Fibroblast of peridontal ligament (primary cell): Measurements from ENCODE around the gene ERCC6.

Experiments used
- DNase-seq: peaks from one replicate; pipeline ENCODE4 v3.0.0-alpha.2; 2010; ENCODE audit errors: extremely low read depth

ERCC6 gene

DNA sequence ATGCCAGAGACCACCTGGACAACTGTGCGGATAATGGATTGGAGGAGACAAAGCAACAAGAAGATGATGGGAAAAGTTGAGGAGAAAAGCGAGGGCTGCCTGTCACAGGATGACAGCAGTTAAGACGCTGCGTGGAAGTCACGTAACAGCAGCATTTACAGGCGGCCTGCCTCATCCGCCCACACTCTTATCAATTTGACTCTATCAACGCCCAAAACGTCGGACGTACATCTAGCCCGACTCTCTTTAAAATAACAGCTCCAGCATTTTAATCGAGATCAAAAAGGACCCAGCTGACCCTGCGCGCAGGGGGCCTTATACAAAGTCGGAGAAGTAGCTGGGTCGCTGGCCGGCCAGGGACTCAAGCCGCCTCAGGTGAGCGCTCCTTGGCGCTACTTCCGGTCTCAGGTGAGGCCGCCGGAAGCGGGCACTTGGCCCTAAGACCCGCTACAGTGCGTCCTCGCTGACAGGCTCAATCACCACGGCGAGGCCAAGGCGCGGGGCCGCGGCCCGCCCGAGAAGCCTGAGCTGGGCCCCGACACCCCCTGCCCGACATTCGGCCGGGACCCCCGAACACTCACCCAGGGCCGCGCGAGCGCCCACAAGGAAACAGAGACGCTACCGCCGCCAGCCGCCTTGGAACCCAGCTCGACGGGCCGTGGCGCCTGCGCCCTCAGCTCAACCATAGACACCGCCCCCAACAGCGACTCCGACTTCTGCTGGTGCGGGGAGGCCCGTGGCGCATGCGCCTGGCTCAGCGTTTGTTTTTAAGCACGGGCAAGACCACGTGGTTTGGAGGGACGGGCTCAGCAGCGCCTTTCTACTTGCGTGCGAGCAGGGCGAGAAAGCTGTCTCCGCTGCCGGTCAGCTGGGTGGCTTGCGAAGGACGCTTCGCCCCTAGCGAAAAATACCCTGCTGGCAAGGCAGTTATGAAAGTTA, at the start of gene ERCC6:
TSS of gene ERCC6 (minus strand) at position 741 of the 939 bp plus-strand sequence.
- DNase-seq = peak; percentile 96

DNA sequence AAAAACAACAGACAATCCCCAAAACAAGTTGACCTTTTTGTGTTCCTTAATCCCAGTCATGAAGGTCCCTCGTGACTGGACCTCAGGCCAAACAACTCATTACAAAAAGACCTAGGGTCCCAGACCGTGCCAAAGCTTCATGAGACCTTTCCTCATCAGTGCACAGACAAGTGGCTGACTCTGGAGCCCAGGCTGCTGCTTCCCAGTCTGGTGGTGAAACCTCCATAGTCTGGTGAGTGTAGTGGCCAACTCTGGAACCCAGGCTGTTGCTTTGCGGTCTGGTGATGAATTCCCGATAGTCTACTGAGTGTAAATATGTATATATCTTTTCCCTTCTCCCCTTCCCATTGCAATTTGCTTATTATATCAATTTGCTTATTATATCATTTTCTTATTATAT, 49.1 kb upstream of the ERCC6 start:
- DNase-seq = no peak

DNA sequence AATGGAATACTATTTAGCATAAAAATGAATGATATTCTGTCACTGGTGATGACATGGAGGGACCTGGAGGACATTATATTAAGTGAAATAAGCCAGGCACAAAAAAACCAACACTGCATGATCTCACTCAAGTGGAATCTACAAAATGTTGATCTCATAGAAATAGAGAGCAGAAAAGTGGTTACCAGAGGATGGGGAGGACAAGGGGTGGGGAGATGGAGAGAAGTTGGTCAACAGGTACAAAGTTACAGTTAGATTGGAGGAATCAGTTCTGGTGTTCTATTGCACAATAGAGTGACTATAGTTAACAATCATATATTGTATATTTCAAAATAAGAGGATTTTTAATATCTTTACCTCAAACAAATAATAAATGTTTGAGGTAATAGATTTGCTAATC, 46.5 kb upstream of the ERCC6 start:
- DNase-seq = no peak

DNA sequence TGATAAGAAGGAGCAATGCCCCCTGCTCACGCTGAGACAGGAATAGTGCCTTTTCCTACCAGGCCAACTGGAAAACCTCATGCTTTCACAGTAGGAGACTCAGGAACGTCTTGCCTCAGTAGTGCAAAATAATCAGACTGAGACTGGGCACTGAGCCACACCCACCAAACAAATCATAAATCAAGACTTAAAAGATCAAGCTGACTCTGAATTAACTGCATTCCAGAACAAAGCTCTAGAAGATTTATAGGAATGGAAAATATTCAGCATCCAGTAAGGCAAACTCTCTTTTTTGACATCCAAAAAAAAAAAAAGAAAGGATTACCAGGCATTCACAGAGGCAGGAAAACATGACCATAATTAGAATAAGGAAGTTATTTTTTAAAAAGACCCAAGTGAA, 40.7 kb upstream of the ERCC6 start:
- DNase-seq = peak; percentile 33

DNA sequence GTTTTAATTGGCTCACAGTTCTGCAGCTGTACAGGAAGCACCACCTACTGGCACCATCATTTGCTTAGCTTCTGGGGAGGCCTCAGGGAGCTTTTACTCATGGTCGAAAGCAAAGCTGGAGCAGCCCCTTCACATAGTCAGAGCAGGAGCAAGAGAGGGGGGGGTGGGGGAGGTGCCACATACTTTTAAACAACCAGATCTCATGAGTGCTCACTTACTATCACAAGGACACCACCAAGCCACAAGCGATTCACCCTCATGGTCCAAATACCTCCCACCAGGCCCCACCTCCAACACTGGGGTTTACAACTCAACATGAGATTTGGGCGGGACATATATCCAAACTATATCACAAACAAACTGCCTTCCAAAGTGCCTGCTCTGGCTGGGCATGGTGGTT, 39.5 kb upstream of the ERCC6 start:
- no peak for DNase-seq

DNA sequence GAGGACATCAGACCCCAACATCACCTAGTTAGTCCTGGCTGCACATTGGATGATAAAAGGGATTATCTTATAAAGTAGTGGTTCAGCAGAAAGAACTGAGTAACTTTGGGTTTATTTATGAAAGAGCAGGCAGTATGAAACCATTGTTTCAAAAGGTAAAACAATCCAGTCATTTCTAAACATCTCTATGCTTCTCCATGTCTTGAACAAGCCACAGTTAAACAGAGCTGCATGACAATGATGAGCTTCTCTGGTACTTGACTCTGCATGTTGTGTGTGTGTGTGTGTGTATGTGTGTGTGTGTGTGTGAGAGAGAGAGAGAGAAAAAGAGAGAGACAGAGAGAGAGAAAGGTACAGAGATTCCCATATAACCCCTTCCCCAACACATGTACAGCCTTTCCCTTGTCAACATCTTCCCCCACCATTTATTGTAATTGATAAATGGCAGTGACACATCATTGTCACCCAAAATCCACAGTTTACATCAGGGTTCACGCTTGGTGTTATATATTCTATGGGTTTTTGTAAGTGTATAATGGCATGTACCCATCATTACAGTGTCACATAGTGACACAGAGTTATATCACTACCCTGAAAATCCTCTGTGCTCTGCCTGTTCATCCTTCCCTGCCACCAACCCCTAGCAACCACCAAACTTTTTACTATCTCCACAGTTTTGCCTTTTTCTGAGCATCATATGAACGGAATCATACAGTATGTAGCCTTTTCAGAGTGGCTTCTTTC, 38.4 kb upstream of the ERCC6 start:
- DNase-seq = no peak

DNA sequence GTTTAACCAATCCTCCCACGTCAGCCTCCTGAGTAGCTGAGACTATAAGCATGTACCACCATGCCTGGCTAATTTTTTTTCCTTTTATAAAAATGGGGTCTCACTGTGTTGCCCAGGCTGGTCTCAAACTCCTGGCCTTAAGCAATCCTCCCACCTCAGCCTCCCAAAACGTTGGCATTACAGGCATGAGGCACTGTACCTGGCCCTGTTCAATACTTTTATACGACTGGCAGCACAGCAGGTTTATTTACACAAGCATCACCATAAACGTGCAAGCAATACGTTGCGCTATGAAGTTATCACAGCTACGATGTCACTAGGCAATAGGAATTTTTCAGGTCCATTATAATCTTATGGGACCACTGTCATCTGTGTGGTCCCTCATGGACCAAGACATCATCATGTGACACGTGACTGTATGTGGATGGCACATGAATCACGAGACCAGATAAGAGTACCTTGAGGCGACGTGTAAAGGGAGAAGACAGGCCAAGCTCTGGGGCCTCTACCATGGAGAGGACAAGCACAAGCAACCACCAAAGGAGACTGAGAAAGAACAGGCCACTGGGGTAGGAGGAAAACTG, 36.7 kb upstream of the ERCC6 start:
- DNase-seq = no peak

DNA sequence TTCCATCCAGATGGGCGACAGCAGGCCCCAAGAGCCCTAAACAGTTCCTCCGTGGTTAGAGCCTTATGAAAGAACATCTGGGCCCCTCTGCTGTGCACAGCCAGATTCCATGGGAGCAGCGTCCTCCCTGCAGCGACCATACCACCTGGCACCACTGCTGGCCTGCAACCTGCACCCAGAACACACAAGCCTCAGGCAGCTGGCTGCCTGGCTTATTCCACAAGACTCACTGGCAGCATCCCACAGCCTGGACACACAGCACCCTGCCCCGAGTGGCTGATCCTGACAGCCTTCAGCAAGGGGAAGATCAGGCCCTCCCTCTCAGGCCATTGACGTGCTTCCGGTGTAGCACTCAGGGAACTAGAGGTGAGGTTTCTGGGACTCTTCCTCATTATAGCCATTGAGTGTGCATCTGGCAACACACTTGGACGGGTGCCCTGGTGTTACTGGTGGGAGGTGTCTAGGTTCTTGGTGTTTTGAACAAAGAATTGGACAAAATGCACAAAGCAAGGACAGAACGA, 33.7 kb upstream of the ERCC6 start:
- no peak for DNase-seq

DNA sequence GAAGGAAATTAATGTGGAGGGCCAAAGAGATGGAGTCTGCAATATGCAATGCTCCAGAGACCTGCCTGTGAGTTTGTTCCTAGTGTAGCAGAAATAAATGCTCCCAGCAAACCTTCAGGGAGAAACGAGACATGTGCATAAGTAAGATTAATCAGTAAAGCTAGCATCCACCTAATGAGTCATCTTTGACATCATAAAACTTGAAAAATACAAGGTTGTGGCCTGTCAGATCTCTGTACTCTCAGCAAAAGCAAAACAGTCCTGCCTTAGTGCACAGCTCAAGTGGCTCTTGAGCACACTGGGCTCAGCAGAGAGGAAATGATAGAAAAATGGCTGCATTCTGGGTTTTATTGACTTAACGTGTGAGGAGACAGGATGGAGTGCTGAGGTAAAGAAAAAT, 32.5 kb upstream of the ERCC6 start:
- no peak for DNase-seq

DNA sequence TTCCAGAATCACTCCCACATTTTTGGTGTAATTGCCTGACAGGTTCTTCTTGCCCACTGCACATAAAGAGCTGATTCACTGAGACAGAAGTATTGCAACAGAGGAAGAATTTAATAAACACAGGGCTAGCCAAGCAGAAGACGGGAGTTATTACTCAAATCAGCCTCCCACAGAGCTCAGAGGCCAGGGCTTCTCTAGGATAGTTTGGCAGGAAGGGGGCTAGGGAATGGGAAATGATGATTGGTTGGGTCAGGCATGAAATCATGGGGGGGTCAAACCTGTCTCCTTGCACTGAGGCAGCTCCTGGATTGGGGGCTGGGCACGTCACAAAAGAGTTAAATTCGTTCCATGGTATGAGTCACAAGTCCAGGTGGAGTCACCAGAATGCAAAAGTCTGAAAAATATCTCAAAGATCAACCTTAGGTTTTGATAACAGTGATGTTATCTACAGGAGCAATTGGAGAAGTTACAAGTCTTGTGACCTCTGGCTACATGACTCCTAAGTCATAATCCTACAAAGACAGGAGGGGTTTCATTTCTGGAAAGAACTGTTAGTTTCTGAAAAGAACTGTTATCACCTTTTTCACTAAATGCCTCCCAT, 30.2 kb upstream of the ERCC6 start:
- peak; percentile 81 for DNase-seq

DNA sequence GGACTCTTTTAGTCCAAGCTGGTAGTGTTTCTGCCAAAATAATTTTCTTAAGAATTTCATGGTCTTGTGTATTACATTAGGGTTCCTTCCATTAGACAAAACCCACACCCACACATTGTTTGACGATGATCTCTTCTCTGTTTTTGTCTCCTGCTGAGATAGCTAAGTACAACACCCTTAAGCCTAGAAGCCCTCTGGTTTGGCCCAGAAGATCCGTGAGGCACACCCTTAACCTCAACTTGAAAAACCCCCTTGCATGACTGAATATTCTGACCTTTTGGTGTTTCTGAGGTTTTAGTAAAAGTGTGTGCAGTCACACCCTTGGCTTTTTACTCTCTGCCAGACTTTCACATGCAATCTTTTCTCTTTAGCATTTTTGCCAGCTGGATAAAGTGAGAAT, 29.3 kb upstream of the ERCC6 start:
- DNase-seq = peak; percentile 86

DNA sequence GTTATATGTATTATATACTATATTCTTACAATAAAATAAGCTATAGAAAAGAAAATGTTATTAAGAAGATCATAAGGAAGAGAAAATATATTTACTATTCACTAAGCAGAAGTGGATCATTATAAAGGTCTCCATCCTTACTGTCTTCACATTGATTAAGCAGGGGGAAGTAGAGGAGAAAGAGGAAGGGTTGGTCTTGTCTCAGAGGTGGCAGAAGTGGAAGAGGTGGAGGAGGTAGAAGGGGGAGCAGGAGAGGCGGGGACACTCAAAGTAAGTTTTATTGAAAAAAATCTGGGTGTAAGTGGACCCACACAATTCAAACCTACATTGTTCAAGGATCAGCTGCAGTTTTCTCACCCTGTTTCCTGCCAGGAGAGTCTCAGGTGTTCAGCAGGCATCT, 28.9 kb upstream of the ERCC6 start:
- no peak for DNase-seq

DNA sequence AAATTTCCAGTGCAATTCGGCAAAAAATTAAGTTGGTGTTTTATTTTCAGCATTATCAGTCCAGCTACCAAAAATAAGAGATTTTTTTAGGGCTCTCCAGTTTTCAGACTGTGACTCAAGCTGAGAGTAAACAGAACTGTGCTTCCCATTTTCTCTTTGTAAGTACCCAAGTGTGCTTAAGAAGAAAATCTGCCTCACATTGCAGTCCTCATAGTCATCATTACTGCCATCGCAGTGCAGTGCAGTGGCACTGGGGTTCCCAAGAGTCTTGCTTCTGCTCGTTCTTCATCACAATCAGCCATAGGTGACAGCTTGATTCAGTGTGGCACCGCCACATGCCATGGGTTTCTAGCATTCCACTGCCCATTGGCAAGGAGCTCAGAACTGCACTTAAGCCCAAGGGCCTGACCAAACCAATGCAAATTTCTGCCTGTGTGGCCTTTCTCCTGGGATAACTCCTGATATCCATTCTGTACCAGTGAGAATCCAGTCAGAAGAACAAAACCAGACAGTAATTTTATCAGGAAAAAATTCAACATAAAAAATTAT, 25.6 kb upstream of the ERCC6 start:
- peak; percentile 42 for DNase-seq

DNA sequence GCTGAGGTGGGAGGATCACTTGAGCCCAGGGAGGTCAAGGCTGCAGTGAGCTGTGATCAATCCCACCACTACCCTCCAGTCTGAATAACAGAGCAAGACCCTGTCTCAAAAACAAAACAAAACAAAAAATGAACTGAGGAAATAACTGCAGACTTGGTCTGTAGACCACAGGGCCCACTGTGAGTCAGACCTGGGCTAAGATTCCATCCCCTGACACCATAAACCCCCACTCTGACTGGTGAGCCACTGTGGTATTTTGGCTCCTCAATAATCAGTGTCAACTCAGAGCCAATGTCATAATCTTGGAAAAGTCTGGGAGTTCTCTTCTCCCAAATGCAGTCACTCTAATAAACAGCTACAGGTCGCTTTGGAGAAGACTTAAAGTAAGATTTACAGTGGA, 24.0 kb upstream of the ERCC6 start:
- DNase-seq = peak; percentile 49

DNA sequence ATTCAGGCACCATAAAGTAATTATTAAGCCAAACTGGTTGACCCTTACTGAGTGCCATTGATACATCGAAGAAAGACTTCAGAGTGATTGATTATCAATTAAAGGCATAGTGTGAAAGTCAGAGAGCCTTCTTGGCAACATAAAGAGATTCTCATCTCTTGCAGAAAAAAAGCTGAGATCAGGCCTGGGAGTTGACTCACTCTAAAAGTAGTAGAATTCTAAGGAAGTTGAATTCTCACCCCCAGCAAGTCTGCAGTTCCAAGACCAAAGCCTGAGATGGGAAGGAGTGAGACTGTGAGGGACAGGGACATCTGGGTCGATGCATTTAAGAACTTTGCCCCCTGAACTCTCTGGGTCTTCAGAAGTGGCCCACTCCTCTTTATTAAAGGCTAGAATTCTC, 21.6 kb upstream of the ERCC6 start:
- DNase-seq = no peak

DNA sequence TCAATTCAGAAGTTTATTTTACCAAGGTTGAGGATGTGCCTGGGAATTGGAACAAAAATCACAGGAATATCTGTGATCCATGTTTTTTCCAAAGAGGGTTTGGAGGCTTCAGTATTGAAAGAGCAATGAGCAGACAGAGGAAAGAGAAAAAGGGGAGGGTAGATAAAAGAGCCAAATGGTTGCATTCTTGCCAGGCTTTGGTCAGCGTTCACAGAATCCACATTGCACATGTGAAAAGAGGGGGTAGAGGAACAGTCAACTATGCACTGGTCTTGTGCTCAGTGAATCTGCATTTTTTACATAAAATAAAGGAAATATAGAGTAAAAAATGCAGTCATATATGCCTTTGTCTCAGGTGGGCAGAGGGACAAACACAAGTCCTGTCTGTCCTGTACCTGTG, 20.6 kb upstream of the ERCC6 start:
- DNase-seq = peak; percentile 56

DNA sequence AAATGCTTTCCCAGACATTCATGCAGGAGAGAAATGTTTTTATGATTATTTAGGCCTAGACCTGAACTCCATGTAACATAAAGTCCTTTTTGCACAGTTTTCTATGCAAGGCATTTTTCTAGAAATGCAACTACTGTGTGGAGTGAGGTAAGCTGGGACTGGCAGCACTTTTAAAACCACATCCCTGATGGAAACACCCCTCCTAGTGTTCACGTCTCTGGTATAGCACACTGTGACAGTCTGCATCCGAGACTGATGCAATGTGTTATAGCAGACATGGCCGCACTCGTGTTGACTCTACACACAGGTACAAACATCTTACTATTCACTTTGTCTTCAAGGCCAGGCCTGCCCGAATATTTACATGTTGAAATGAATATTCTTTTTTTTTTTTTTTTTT, 19.3 kb upstream of the ERCC6 start:
- no peak for DNase-seq

DNA sequence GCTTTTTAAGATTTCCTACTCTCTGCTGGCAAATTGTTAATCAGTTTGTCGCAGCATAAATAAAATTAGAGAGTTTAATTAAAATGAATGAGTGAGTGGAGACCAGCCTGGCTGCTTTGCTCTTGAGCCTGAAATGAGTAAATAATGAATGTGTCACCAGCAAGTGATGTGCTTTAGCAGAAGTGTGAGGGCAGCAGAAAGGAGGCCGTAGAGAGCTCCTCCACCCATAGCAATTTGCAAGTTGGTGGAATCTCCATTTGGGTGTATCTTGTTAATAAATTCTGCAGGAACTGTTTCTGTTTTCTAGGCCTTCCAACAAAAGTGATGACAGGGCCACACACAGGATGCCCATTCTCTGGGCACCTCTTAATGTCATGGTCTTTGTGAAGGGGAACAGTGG, 18.8 kb upstream of the ERCC6 start:
- DNase-seq = no peak

DNA sequence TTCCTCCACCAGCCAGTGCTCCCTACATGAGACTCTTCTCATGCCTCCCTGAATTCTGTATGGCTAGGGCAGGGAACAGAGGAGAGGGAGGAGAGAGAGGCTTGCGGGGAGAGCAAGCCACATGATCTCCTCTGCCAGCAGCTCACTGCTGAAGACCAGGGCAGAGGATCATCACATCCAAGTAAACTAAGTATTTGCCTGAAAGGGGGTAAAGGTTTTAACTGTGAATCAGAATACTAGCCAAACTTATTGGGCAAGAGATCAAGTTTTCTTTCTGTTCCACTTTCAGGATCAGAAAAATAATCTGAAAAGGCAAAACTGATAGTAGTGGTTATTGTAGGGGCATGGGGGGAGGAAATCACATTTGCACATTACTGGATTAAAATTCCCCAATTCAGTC, 17.8 kb upstream of the ERCC6 start:
- DNase-seq = peak; percentile 38

DNA sequence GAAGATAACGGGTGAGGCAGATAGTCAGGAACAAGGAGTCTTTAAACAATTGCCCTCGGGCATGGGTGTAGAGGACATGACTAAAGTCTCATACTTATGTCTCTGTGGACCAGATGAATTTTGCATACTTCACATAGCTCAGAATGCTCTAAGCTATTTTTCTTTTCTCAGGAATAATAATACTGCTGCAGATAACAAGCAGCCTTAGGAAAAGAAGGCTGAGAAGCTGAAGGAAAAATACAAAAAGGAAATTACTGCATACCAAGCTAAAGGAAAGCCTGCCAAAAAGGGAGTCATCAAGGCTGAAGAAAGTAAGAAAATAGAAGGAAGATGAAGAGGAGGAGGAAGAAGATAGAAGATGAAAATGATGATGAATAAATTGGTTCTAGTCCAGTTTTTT, 13.4 kb upstream of the ERCC6 start:
- DNase-seq = peak; percentile 60

DNA sequence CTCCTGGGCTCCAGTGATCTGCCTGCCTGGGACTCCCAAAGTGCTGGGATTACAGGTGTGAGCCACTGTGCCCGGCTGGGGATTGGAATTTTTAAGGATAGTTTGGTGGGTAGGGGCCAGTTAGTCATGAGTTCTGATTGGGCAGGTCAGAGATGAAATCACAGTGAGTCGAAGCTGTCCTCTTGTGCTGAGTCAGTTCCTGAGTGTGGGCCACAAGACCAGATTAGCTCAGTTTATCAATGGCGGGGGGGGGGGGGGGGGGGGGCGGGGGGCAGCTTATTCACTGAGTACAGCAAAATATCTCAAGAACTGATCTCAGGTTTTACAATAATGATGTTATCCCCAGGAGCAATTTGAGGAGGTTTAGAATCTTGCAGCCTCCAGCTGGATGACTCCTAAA, 11.6 kb upstream of the ERCC6 start:
- peak; percentile 37 for DNase-seq
